ENCODE results near the gene HYAL1. TPM values are rescaled to one million over a fixed set of nuclear protein-coding genes. Genes with fewer than 3 reads are reported as not detected.
A peak's percentile ranks its signal among the peaks of the same experiment; 100 is the strongest.

The HYAL1 gene
- total and polyA plus RNA-seq, 8 donors: 3.1 to 11.7 (median 6.4) TPM

DNA sequence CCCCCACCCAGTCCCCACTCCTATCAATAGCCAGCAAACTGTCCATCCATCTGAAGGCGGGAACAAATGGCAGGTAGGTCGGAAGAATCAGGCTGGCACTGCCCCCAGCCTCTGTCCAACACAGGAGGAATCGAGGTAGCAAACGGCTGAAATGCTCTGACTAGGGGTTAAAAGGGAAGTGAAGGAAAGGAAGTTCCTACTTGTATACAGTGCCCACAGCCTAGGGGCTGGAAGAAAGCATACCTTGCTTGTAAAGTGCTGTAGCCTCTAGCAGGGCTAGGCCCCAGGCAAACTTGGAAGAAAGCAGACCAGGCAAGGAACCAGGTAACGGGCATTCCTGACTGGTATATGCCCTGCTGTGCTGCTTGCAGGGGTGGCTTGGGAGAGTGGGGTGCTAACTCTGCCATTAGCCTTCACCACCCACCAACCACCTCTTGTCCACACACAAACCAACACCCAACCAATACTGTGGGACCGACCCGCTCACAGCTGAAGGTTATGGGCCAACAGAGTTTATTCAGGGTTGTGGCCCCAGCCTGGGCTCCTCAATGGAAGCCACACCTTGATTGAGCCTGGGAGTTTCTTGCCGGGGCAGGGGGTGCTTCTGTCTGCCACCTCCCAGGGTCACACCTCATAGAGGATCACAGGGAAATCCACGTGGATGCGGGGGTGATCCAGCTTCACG is 22.3 kb upstream of the HYAL1 start:
- ATAC-seq: no peak
- peaks cover 8 to 24% (median 16%) of the 10 kb centered on the region in 3 donors for H3K4me1 ChIP-seq
- WGBS, 2 donors: 77 to 80% methylated on average over 11 of the region's 11 CpGs
- peaks cover 4 to 16% (median 13%) of the 10 kb centered on the region in 3 donors for H3K36me3 ChIP-seq
- TF ChIP-seq, protein P1, sequence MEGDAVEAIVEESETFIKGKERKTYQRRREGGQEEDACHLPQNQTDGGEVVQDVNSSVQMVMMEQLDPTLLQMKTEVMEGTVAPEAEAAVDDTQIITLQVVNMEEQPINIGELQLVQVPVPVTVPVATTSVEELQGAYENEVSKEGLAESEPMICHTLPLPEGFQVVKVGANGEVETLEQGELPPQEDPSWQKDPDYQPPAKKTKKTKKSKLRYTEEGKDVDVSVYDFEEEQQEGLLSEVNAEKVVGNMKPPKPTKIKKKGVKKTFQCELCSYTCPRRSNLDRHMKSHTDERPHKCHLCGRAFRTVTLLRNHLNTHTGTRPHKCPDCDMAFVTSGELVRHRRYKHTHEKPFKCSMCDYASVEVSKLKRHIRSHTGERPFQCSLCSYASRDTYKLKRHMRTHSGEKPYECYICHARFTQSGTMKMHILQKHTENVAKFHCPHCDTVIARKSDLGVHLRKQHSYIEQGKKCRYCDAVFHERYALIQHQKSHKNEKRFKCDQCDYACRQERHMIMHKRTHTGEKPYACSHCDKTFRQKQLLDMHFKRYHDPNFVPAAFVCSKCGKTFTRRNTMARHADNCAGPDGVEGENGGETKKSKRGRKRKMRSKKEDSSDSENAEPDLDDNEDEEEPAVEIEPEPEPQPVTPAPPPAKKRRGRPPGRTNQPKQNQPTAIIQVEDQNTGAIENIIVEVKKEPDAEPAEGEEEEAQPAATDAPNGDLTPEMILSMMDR (IDR thresholded peaks at IDR 0.05): no peak
- peak in 1 of 6 donors; percentile 33 for DNase-seq
- no peaks in the 10 kb centered on the region for H3K27me3 ChIP-seq
- H3K4me3 ChIP-seq: no peak overlapping the region
- intact Hi-C loops (cut with DNase I): loop anchor here in 1 of 3 donors (10.0 kb wide), 1 partner anchor 71 kb away; no protein-coding TSS in a partner anchor
- FAIRE-seq: no peak
- no peaks in the 10 kb centered on the region for H3K9me3 ChIP-seq
- no peak overlapping the region for H3K27ac ChIP-seq

DNA sequence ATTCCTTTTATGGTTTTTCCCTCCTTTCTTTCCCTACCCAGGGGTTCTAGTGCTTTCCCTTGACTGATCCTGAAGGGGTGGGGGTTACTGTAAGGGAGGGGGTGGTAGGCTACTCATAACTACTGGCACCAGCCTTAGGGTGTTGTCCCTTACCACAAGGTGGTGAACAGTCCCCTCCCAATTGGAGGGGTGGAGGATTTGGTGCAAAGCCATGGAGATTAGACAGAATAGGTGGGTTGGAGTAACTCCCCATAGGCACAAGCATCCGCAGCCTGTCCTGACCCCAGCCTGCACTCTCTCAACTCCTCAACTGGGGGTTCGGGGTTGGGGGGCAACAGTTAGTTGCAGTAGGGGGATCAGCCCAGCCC is 21.7 kb upstream of the HYAL1 start:
- TF ChIP-seq, protein P1 (IDR thresholded peaks at IDR 0.05): no peak
- H3K27ac ChIP-seq: no peak overlapping the region
- peaks cover 12 to 28% (median 21%) of the 10 kb centered on the region in 3 donors for H3K4me1 ChIP-seq
- no peak for ATAC-seq
- H3K9me3 ChIP-seq: no peaks in the 10 kb centered on the region
- DNase-seq: no peak
- no peak overlapping the region for H3K4me3 ChIP-seq
- H3K27me3 ChIP-seq: no peaks in the 10 kb centered on the region
- FAIRE-seq: no peak
- intact Hi-C loops (cut with DNase I): loop anchor here in 1 of 3 donors (10.0 kb wide), 1 partner anchor 70 kb away; no protein-coding TSS in a partner anchor
- 80 to 82% methylated on average over 2 of the region's 2 CpGs for WGBS, 2 donors
- peaks cover 0 to 11% (median 9%) of the 10 kb centered on the region in 3 donors for H3K36me3 ChIP-seq

DNA sequence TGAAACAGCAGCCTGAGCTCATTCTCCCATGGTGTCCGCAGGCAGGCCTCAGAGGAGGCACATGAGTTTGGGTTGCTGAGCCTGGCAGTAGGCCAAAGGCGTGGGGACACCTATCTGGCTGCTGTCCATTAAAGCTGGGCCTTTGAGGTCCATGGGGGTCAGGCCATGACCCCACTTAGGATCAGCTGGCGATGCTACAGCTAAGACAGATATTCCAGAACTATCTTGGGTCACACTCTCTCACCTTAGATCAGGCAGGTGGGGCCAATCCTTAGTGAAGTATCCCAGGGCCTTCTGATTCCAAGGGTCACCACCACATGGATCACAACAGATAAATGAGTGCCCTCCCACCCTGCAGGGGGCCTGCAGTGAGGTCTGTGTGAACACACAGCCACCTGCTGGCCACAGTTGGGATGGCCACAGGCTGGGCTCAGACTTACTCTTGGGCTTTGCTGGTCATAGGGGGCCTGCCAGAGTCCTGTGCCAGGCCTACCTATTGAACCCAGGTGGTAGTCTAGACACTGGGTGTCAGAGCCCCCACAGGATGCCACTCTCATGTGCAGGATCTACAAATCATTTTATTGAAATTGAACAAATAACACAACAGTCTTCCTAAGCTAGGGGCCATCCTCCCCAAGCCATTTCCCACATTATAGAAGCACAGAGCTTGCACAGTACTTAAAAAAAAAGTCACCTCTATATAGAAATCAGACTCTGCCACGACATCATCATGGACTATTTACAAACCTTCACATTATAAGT is 21.2 kb upstream of the HYAL1 start:
- no peaks in the 10 kb centered on the region for H3K9me3 ChIP-seq
- H3K27ac ChIP-seq: peak overlapping the region; percentile 5 to 31 (median 13)
- peaks cover 0 to 8% (median 3%) of the 10 kb centered on the region in 3 donors for H3K36me3 ChIP-seq
- no peaks in the 10 kb centered on the region for H3K27me3 ChIP-seq
- DNase-seq (peak in 4 of 6 donors; percentile 71 to 85 (median 79)), ATAC-seq (no peak), FAIRE-seq (no peak)
- no peak overlapping the region for H3K4me3 ChIP-seq
- intact Hi-C loops (cut with DNase I): loop anchor here in 1 of 3 donors (10.0 kb wide), 1 partner anchor 70 kb away; no protein-coding TSS in a partner anchor
- TF ChIP-seq, protein P1 (IDR thresholded peaks at IDR 0.05): peak; percentile 51 to 73 (median 66)
- WGBS, 2 donors: 40 to 46% methylated on average over 4 of the region's 4 CpGs
- H3K4me1 ChIP-seq: peaks cover 13 to 30% (median 27%) of the 10 kb centered on the region in 3 donors

DNA sequence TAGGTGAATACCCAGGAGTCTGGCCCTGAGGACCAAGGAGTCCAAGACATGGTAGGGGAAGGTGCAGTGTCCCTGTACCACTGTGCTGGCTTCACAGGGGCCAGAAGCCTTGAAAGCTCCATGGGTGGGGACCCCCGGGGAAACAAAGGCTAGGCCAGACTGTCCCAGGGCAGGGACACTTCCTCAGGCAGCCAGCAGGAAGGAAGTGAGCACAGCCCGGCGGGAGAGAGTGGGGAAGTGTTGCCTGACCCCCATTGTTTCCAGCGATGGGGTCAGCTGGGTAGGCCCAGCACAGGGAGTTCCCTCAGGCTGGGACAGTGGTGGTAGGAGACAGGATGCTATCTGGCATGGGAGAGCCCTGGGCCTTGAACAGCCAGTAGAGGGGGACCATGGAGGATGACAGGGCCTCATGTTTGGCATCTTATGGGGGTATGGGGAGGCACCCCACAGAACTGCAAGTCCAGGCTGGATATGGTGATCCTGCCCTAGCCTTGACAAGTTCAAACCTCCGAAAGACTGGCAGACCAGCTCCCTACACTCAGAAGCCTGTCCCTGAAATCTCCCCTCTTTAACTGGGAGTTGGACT is 20.3 kb upstream of the HYAL1 start:
- Histone ChIP-seq H3K36me3 (peaks cover 0 to 8% (median 0%) of the 10 kb centered on the region in 3 donors), H3K9me3 (no peaks in the 10 kb centered on the region), H3K27me3 (no peaks in the 10 kb centered on the region), H3K4me1 (peaks cover 13 to 31% (median 25%) of the 10 kb centered on the region in 3 donors), H3K27ac (peak overlapping the region in 3 of 4 donors; percentile 14 to 31 (median 30)), H3K4me3 (no peak overlapping the region)
- FAIRE-seq: no peak
- DNase-seq: peak in 2 of 6 donors; percentile 26 to 55
- 66 to 85% methylated on average over 5 of the region's 5 CpGs for WGBS, 2 donors
- ATAC-seq: no peak
- intact Hi-C loops (cut with DNase I): loop anchor here in 1 of 3 donors (10.0 kb wide), 1 partner anchor 69 kb away; no protein-coding TSS in a partner anchor
- TF ChIP-seq, protein P1 (IDR thresholded peaks at IDR 0.05): no peak

Measured in pancreas (tissue), 10 donors.